GM12874 (cell line): Measurements from ENCODE around the gene GPR162.

Experiments
- CTCF ChIP-seq: IDR thresholded peaks from 2 replicates; pipeline ENCODE4 v1.5.1; 2011; ENCODE audit warnings: low read depth, mild to moderate bottlenecking, control low read depth, low read length, moderate library complexity; ENCODE audit not compliant: insufficient read depth

GPR162 gene

GRCh38 chr12:6851153-6851920 lies 29.7 kb downstream of the GPR162 start, which contains the start of gene CDCA3:
TSS of gene CDCA3 (minus strand) at chr12:6851286. CDS start at chr12:6850952, 334 bp downstream.
- no peak for TF ChIP-seq CTCF

GRCh38 chr12:6851921-6852650 lies 30.5 kb downstream of the GPR162 start, which contains the start of gene USP5:
TSS of gene USP5 (plus strand) at chr12:6852150. CDS start at chr12:6852180, 30 bp downstream.
- no peak for TF ChIP-seq CTCF

- TF ChIP-seq CTCF = no peak
Measured at GRCh38 chr12:6852651-6853354, 31.2 kb downstream of the GPR162 start.

- no peak for TF ChIP-seq CTCF
Measured at GRCh38 chr12:6853626-6854025, 32.0 kb downstream of the GPR162 start.

GRCh38 chr12:6854036-6854435 lies 32.4 kb downstream of the GPR162 start:
- no peak for TF ChIP-seq CTCF

- TF ChIP-seq CTCF = no peak
Measured at GRCh38 chr12:6855322-6855721, 33.7 kb downstream of the GPR162 start.

- TF ChIP-seq CTCF = no peak
Measured at GRCh38 chr12:6858799-6859198, 37.2 kb downstream of the GPR162 start.
